H1 (cell line): ENCODE results near the gene BMF. TPM values are rescaled to one million over a fixed set of nuclear protein-coding genes. Genes with fewer than 3 reads are reported as not detected.

Source experiments
- CTBP2 ChIP-seq: IDR thresholded peaks from 2 replicates; pipeline ENCODE4 v1.7.0; 2011; ENCODE audit warnings: borderline replicate concordance, mild to moderate bottlenecking, moderate library complexity, mixed read lengths, low read length; ENCODE audit not compliant: insufficient read depth, insufficient read length
- JUN ChIP-seq: IDR thresholded peaks from 2 replicates; pipeline ENCODE4 v1.6.1; 2011; ENCODE audit warnings: low read depth, mild to moderate bottlenecking, improper control_type of control experiment, low read length
- SRF ChIP-seq: IDR thresholded peaks from 2 replicates; pipeline ENCODE4 v1.6.1; 2011; ENCODE audit warnings: mild to moderate bottlenecking, low read depth, low read length, moderate library complexity
- polyA plus RNA-seq, 7 experiments: library from polyadenylated mRNA; depleted of rRNA in 3 of 7; stranded (reverse) in 5 of 7; unstranded in 2 of 7; fragments of >200 nt in 5 of 7; fragments of 200-250 nt in 2 of 7; gene quantifications; 1 replicate in 5 of 7; 2 replicates in 1 of 7; 4 replicates in 1 of 7; pipeline versions ENCODE4 v1.2.1 to v1.2.3, GENCODE V29; 2011 to 2013; ENCODE audit warnings: missing spikeins in 2 of 7, mixed read lengths in 2 of 7
- total RNA-seq: library from RNA; stranded (reverse); fragmentation: NEBNext Ultra II Directional; extraction: Animal tissue kit (Norgen Biotek cat#: 25700); gene quantifications from 2 replicates; pipeline ENCODE4 v1.2.1, GENCODE V29; 2021

The BMF gene
- total and polyA plus RNA-seq, 2 of the 8 experiments (the other 6 are each of a cell fraction or from before 2014, with no cell fraction given) = 21.2 to 24.2 TPM

DNA sequence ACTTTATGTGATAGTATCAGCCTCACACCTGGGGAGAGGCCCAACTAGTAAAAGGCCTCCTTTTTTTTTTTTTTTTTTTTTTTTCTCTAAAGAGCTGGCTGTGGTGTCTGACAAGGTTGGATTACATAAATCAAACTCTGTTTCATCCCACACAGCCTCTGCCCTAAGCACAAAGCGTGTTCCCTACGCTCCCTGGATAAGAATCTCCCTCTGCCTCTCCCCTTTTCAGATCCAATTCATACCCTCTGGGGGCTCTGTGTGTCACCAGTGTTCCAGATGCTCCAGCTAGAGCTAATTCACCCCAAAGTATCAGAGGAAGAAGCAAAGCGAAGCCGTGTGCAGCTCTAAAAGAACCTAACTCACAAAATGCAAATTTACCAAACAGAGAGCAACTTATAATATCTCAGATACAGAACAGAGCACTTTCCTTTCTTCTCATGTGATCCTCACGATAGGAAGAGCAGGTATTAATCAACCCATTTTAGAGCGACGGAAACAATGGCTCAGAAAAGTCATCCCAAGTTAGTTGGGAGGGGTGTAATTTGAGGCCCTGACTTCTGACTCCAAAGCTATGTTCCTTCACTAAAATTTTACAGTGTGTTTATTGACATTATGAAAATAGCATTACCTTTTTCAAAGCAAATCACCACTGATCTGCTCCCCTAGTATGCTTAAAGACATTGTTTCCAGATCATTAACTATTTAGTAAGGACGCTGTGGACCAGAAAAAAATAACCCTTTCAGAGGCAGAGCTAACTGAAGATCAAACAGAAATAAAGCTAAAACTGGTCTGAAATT lies 12.4 kb downstream of the BMF start (continued):
- TF ChIP-seq JUN (no peak), SRF (no peak), CTBP2 (no peak)
